Activated naive CD8-positive, alpha-beta T cell treated with anti-CD3 and anti-CD28 coated beads, Interleukin-2, amount 10 ng/mL, durations not matched to agents 7 days and 5 days (primary cell): Measurements from ENCODE around the gene TM4SF5. TPM values are rescaled to one million over a fixed set of nuclear protein-coding genes. Genes with fewer than 3 reads are reported as not detected.

Experiments
- ATAC-seq: fragments of 150-1000 bp; cut with Tn5 transposase; one replicate; pipeline ENCODE4 v1.10.0; 2021; ENCODE audit warnings: low read depth, moderate library complexity
- POLR2A ChIA-PET: fragments of 350-600 bp; sonication (Branson Sonifier 250); formaldehyde crosslinking; loops from one replicate; lab custom pipeline; 2021; ENCODE audit warnings: antibody characterized with exemption; lab: Charles Lee
- DNase-seq: peaks from one replicate; pipeline ENCODE4 v3.0.0; 2021
- H3K27ac Mint-ChIP-seq: one replicate; pipeline ENCODE4 v1.8.0; 2022; ENCODE audit warnings: mild to moderate bottlenecking, mixed read lengths
- H3K27me3 Mint-ChIP-seq: one replicate; pipeline ENCODE4 v1.8.0; 2022; ENCODE audit warnings: mild to moderate bottlenecking, moderate library complexity, mixed read lengths
- H3K36me3 Mint-ChIP-seq: one replicate; pipeline ENCODE4 v1.8.0; 2021; ENCODE audit warnings: mild to moderate bottlenecking, mixed read lengths
- H3K4me1 Mint-ChIP-seq: one replicate; pipeline ENCODE4 v1.8.0; 2021; ENCODE audit warnings: mixed read lengths
- H3K4me3 Mint-ChIP-seq: one replicate; pipeline ENCODE4 v1.8.0; 2022; ENCODE audit warnings: mild to moderate bottlenecking, moderate library complexity, mixed read lengths
- H3K9me3 Mint-ChIP-seq: one replicate; pipeline ENCODE4 v1.8.0; 2021; ENCODE audit warnings: mixed read lengths
- total RNA-seq, 2 experiments: library from RNA; stranded (reverse); gene quantifications; one replicate each; pipeline ENCODE4 v1.2.3, GENCODE V29; 2021

Gene TM4SF5
- total RNA-seq, 2 experiments from 2014 or later: not detected

- DNase-seq: no peak
- Mint-ChIP-seq H3K9me3 (no peaks in the 10 kb centered on the region), H3K4me3 (peak overlapping the region; percentile 79), H3K4me1 (peaks cover 16% of the 10 kb centered on the region), H3K27ac (peak overlapping the region; percentile 31), H3K36me3 (no peaks in the 10 kb centered on the region), H3K27me3 (peaks cover 37% of the 10 kb centered on the region)
- POLR2A ChIA-PET: interaction anchor here (0.7 kb wide), 1 partner anchor 31 kb away, joined by 3 read pairs; no protein-coding TSS in a partner anchor
- ATAC-seq: no peak
Measured at GRCh38 chr17:4740025-4740351, 31.7 kb upstream of the TM4SF5 start.

GRCh38 chr17:4740584-4740983 lies 31.1 kb upstream of the TM4SF5 start:
- peak overlapping the region; percentile 31 for H3K27ac Mint-ChIP-seq

GRCh38 chr17:4741544-4741943 lies 30.1 kb upstream of the TM4SF5 start:
- Mint-ChIP-seq H3K36me3 (no peaks in the 10 kb centered on the region), H3K9me3 (no peaks in the 10 kb centered on the region), H3K4me1 (peaks cover 15% of the 10 kb centered on the region), H3K27me3 (peaks cover 34% of the 10 kb centered on the region), H3K4me3 (no peak overlapping the region), H3K27ac (no peak overlapping the region)
- POLR2A ChIA-PET: interaction anchor here (0.7 kb wide), 1 partner anchor 30 kb away, joined by 5 read pairs; no protein-coding TSS in a partner anchor
- DNase-seq: no peak
- ATAC-seq: no peak

More at GRCh38 chr17:4740584-4740983, 31.1 kb upstream of the TM4SF5 start:
- Mint-ChIP-seq H3K27me3 (peaks cover 37% of the 10 kb centered on the region), H3K4me3 (peak overlapping the region; percentile 79), H3K9me3 (no peaks in the 10 kb centered on the region), H3K36me3 (no peaks in the 10 kb centered on the region), H3K4me1 (peaks cover 19% of the 10 kb centered on the region)
- ATAC-seq (no peak), DNase-seq (no peak)
- POLR2A ChIA-PET: no interaction called here

GRCh38 chr17:4742133-4742532 lies 29.6 kb upstream of the TM4SF5 start:
- Mint-ChIP-seq H3K4me3 (no peak overlapping the region), H3K4me1 (peaks cover 17% of the 10 kb centered on the region), H3K27me3 (peaks cover 31% of the 10 kb centered on the region), H3K9me3 (no peaks in the 10 kb centered on the region), H3K27ac (no peak overlapping the region), H3K36me3 (no peaks in the 10 kb centered on the region)
- ATAC-seq (no peak), DNase-seq (no peak)
- POLR2A ChIA-PET: no interaction called here

- POLR2A ChIA-PET: no interaction called here
- H3K36me3 Mint-ChIP-seq: no peaks in the 10 kb centered on the region
Measured at GRCh38 chr17:4742629-4743028, 29.1 kb upstream of the TM4SF5 start.

GRCh38 chr17:4743216-4743615 lies 28.5 kb upstream of the TM4SF5 start:
- Mint-ChIP-seq H3K4me3 (no peak overlapping the region), H3K36me3 (no peaks in the 10 kb centered on the region), H3K4me1 (peaks cover 25% of the 10 kb centered on the region), H3K27ac (no peak overlapping the region), H3K9me3 (no peaks in the 10 kb centered on the region), H3K27me3 (peaks cover 26% of the 10 kb centered on the region)
- ATAC-seq (no peak), DNase-seq (no peak)
- POLR2A ChIA-PET: interaction anchor here (1.0 kb wide), 1 partner anchor 12 kb away, joined by 4 read pairs; no protein-coding TSS in a partner anchor

More at GRCh38 chr17:4742629-4743028, 29.1 kb upstream of the TM4SF5 start:
- Mint-ChIP-seq H3K4me3 (no peak overlapping the region), H3K27ac (no peak overlapping the region), H3K27me3 (peaks cover 30% of the 10 kb centered on the region), H3K9me3 (no peaks in the 10 kb centered on the region), H3K4me1 (peaks cover 19% of the 10 kb centered on the region)
- ATAC-seq (no peak), DNase-seq (no peak)

- Mint-ChIP-seq H3K4me3 (no peak overlapping the region), H3K36me3 (no peaks in the 10 kb centered on the region), H3K27me3 (peaks cover 26% of the 10 kb centered on the region), H3K27ac (no peak overlapping the region), H3K4me1 (peaks cover 21% of the 10 kb centered on the region), H3K9me3 (no peaks in the 10 kb centered on the region)
- DNase-seq: no peak
- ATAC-seq: no peak
- POLR2A ChIA-PET: interaction anchor here (1.0 kb wide), 1 partner anchor 12 kb away, joined by 4 read pairs; no protein-coding TSS in a partner anchor
Measured at GRCh38 chr17:4743898-4744297, 27.8 kb upstream of the TM4SF5 start.

- H3K27me3 Mint-ChIP-seq: peaks cover 30% of the 10 kb centered on the region
- POLR2A ChIA-PET: no interaction called here
- peaks cover 18% of the 10 kb centered on the region for H3K4me1 Mint-ChIP-seq
- peak overlapping the region; percentile 26 for H3K27ac Mint-ChIP-seq
- H3K9me3 Mint-ChIP-seq: no peaks in the 10 kb centered on the region
- H3K36me3 Mint-ChIP-seq: no peaks in the 10 kb centered on the region
- no peak overlapping the region for H3K4me3 Mint-ChIP-seq
- no peak for DNase-seq
- no peak for ATAC-seq
Measured at GRCh38 chr17:4744999-4745969, 26.4 kb upstream of the TM4SF5 start.

GRCh38 chr17:4747847-4748246 lies 23.8 kb upstream of the TM4SF5 start:
- H3K4me3 Mint-ChIP-seq: peak overlapping the region; percentile 75
- H3K27ac Mint-ChIP-seq: peak overlapping the region; percentile 62
- peak; percentile 92 for ATAC-seq
- POLR2A ChIA-PET: no interaction called here
- no peaks in the 10 kb centered on the region for H3K36me3 Mint-ChIP-seq
- no peak for DNase-seq
- no peaks in the 10 kb centered on the region for H3K9me3 Mint-ChIP-seq
- H3K4me1 Mint-ChIP-seq: peaks cover 16% of the 10 kb centered on the region
- H3K27me3 Mint-ChIP-seq: peaks cover 25% of the 10 kb centered on the region

- POLR2A ChIA-PET: no interaction called here
- H3K27ac Mint-ChIP-seq: no peak overlapping the region
Measured at GRCh38 chr17:4748686-4749085, 23.0 kb upstream of the TM4SF5 start.

GRCh38 chr17:4750606-4751005 lies 21.1 kb upstream of the TM4SF5 start:
- no peak for DNase-seq
- POLR2A ChIA-PET: interaction anchor here (0.7 kb wide), 1 partner anchor 150 kb away, joined by 5 read pairs; no protein-coding TSS in a partner anchor
- Mint-ChIP-seq H3K27ac (no peak overlapping the region), H3K27me3 (peaks cover 40% of the 10 kb centered on the region), H3K4me3 (no peak overlapping the region), H3K4me1 (peaks cover 13% of the 10 kb centered on the region), H3K36me3 (no peaks in the 10 kb centered on the region), H3K9me3 (no peaks in the 10 kb centered on the region)
- ATAC-seq: no peak

More at GRCh38 chr17:4748686-4749085, 23.0 kb upstream of the TM4SF5 start:
- ATAC-seq: no peak
- H3K4me1 Mint-ChIP-seq: peaks cover 16% of the 10 kb centered on the region
- DNase-seq: no peak
- H3K9me3 Mint-ChIP-seq: no peaks in the 10 kb centered on the region
- no peaks in the 10 kb centered on the region for H3K36me3 Mint-ChIP-seq
- peak overlapping the region; percentile 1 for H3K4me3 Mint-ChIP-seq
- peaks cover 29% of the 10 kb centered on the region for H3K27me3 Mint-ChIP-seq

- Mint-ChIP-seq H3K27ac (no peak overlapping the region), H3K9me3 (no peaks in the 10 kb centered on the region), H3K27me3 (peaks cover 44% of the 10 kb centered on the region), H3K4me1 (peaks cover 11% of the 10 kb centered on the region), H3K4me3 (no peak overlapping the region), H3K36me3 (no peaks in the 10 kb centered on the region)
- DNase-seq (no peak), ATAC-seq (no peak)
- POLR2A ChIA-PET: no interaction called here
Measured at GRCh38 chr17:4751932-4752331, 19.8 kb upstream of the TM4SF5 start.

- POLR2A ChIA-PET: no interaction called here
- no peak for ATAC-seq
- no peak for DNase-seq
- Mint-ChIP-seq H3K4me1 (peaks cover 2% of the 10 kb centered on the region), H3K27ac (no peak overlapping the region), H3K27me3 (peaks cover 54% of the 10 kb centered on the region), H3K9me3 (no peaks in the 10 kb centered on the region), H3K36me3 (no peaks in the 10 kb centered on the region), H3K4me3 (no peak overlapping the region)
Measured at GRCh38 chr17:4753392-4753791, 18.3 kb upstream of the TM4SF5 start.
